ENCODE data around the gene HOXD8. TPM values are rescaled to one million over a fixed set of nuclear protein-coding genes. Genes with fewer than 3 reads are reported as not detected.

Gene HOXD8
- polyA plus RNA-seq, 4 donors: 0.89 to 7.3 (median 3.6) TPM

DNA sequence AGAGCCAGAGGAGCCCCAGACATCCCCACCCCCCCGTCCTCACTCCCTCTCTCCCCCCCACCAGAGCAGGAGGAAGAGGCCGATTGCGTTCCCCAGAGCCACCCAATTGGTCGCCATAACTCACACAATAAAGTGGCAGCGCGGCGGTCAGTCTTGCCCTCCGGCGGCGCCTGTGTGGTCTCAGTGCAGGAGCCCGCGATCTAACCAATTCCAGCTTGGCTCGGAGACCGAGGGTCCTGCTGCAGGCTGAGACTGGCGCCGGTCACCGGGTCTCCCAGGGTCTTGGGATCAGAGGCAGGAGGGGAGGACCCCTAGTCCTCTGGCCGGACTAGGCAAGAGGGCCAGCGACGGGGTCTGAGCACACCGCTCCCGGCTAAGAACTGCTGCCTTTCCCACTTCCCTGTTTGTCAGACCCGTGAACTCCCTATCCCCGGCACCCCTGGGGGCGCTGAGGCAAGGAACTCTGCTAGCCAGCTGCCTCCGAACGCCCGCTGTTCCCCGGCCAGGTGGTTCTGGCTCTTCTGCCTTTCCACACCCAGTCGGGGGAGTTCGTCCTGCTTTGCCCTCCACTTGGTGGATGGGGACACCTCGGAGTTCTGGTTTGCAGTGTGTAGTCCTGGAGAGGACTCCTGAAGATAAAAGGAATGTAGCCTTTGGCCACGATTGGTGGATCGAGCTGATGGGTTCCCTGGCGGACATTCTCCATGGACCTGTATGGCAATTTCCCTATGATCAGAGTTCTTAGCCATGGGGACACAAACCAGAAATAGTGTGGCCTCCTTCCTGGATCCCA lies 30.9 kb upstream of the HOXD8 start:
- Histone ChIP-seq H3K4me3 (ENCODE audit: low read depth in 1 of 3, low read length in 3 of 3) (no peak overlapping the region), H3K36me3 (ENCODE audit: control insufficient read depth in 3 of 3, insufficient read depth in 2 of 3, low read depth in 1 of 3, low read length in 3 of 3) (no peaks in the 10 kb centered on the region), H3K27me3 (ENCODE audit: control insufficient read depth in 3 of 3, insufficient read depth in 3 of 3, low read length in 3 of 3) (peaks cover 12 to 100% (median 79%) of the 10 kb centered on the region in 3 donors), H3K27ac (ENCODE audit: low read depth in 1 of 3, low read length in 2 of 3) (no peak overlapping the region), H3K4me1 (ENCODE audit: control insufficient read depth in 3 of 3, insufficient read depth in 2 of 3, low read depth in 1 of 3, low read length in 2 of 3) (peaks cover 0 to 9% (median 3%) of the 10 kb centered on the region in 3 donors), H3K9me3 (ENCODE audit: control insufficient read depth in 2 of 2, insufficient read depth in 1 of 2, low read depth in 1 of 2, low read length in 1 of 2) (peaks cover 0 to 2% of the 10 kb centered on the region in 2 donors)
- 5 to 9% (median 6%) methylated on average over 35 of the region's 35 CpGs for WGBS, 3 donors
- FAIRE-seq (no peak), DNase-seq (no peak)

DNA sequence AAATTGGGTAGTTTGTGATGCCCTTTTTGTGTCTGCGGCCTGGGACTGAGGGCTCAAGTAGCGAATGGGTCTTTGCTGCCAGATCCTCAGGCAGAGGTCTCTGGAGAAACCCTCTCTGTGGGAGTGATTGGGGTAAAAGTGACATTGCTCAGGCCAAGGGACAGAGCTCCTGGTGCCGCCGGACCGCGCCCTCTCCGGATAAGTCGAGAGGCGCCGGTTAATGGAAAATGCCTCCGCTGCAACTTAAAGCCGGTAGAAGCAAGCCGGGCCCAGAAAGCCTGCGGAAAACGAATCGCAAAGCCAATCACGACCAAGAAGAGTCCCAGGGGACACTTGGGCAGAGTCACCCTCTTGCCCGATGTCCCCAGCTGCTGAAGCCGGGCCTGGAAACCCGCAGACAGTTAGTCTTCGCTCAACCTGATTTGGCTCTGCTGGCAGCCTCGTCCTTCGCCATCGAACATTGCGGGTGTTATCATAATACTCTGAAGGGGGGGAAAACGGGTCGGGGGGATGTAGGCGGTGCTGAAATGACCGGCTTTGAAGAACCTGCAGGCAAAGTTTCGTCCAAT lies 30.3 kb upstream of the HOXD8 start:
- H3K27ac ChIP-seq (ENCODE audit: low read depth in 1 of 3, low read length in 2 of 3): no peak overlapping the region
- peaks cover 0 to 9% (median 3%) of the 10 kb centered on the region in 3 donors for H3K4me1 ChIP-seq (ENCODE audit: control insufficient read depth in 3 of 3, insufficient read depth in 2 of 3, low read depth in 1 of 3, low read length in 2 of 3)
- FAIRE-seq (no peak), DNase-seq (no peak)
- 9 to 21% (median 15%) methylated on average over 30 of the region's 30 CpGs for WGBS, 3 donors
- no peak overlapping the region for H3K4me3 ChIP-seq (ENCODE audit: low read depth in 1 of 3, low read length in 3 of 3)
- H3K36me3 ChIP-seq (ENCODE audit: control insufficient read depth in 3 of 3, insufficient read depth in 2 of 3, low read depth in 1 of 3, low read length in 3 of 3): no peaks in the 10 kb centered on the region
- H3K27me3 ChIP-seq (ENCODE audit: control insufficient read depth in 3 of 3, insufficient read depth in 3 of 3, low read length in 3 of 3): peaks cover 12 to 100% (median 81%) of the 10 kb centered on the region in 3 donors
- peaks cover 0 to 2% of the 10 kb centered on the region in 2 donors for H3K9me3 ChIP-seq (ENCODE audit: control insufficient read depth in 2 of 2, insufficient read depth in 1 of 2, low read depth in 1 of 2, low read length in 1 of 2)

DNA sequence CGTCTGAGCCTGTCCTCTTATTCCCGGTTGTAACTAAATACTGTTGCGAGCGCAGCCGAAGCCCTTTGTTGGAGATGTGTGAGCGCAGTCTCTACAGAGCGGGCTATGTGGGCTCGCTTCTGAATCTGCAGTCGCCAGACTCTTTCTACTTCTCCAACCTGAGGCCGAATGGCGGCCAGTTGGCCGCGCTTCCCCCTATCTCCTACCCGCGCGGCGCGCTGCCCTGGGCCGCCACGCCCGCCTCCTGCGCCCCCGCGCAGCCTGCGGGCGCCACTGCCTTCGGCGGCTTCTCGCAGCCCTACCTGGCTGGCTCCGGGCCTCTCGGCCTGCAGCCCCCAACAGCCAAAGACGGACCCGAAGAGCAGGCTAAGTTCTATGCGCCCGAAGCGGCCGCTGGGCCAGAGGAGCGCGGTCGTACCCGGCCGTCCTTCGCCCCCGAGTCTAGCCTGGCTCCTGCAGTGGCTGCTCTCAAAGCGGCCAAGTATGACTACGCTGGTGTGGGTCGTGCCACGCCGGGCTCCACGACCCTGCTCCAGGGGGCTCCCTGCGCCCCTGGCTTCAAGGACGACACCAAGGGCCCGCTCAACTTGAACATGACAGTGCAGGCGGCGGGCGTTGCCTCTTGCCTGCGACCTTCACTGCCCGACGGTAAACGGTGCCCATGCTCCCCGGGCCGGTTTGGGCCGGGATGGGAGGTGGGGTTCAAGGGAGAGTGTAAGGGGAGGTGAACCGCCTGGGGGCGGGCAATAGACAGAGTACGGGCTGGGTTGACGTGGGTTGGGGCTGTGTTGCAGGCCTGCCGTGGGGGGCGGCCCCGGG lies 29.6 kb upstream of the HOXD8 start, which contains the start of gene HOXD12:
HOXD12 (plus strand) TSS at position 68 of the 819 bp plus-strand sequence; CDS start at position 75, 7 bp downstream.
- Histone ChIP-seq H3K27me3 (ENCODE audit: control insufficient read depth in 3 of 3, insufficient read depth in 3 of 3, low read length in 3 of 3) (peaks cover 8 to 100% (median 84%) of the 10 kb centered on the region in 3 donors), H3K9me3 (ENCODE audit: control insufficient read depth in 2 of 2, insufficient read depth in 1 of 2, low read depth in 1 of 2, low read length in 1 of 2) (peaks cover 0 to 5% of the 10 kb centered on the region in 2 donors), H3K4me3 (ENCODE audit: low read depth in 1 of 3, low read length in 3 of 3) (no peak within 1 kb of the TSS), H3K27ac (ENCODE audit: low read depth in 1 of 3, low read length in 2 of 3) (no peak within 1 kb of the TSS), H3K36me3 (ENCODE audit: control insufficient read depth in 3 of 3, insufficient read depth in 2 of 3, low read depth in 1 of 3, low read length in 3 of 3) (no peaks in the 10 kb centered on the region), H3K4me1 (ENCODE audit: control insufficient read depth in 3 of 3, insufficient read depth in 2 of 3, low read depth in 1 of 3, low read length in 2 of 3) (peaks cover 0 to 9% (median 3%) of the 10 kb centered on the region in 3 donors)
- WGBS, 3 donors: 7 to 14% (median 13%) methylated on average over 69 to 70 of the region's 70 CpGs
- FAIRE-seq (no peak), DNase-seq (no peak)

DNA sequence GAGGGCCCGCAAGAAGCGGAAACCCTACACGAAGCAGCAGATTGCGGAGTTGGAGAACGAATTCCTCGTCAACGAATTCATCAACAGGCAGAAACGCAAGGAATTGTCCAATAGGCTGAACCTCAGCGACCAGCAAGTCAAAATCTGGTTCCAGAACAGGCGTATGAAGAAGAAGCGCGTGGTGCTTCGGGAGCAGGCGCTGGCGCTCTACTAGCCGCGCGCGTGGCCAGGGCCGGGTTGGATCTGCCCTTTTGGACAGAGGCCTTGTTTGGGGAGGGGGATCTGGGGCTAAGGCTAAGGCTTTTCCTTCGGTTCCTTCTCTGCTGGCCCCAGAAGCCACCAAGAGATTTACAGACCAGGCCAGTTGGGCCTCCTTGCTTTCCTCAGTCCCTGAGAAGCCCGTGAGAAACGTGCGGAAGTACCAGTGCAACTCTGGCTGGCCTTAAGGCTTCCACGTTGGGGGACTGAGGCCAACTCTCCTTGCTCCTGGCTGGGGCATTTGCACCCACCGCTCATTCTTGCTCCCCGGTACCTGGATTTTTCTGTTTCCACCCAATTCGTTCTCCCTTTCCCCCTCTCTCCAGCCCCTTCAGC lies 28.9 kb upstream of the HOXD8 start:
- H3K9me3 ChIP-seq (ENCODE audit: control insufficient read depth in 2 of 2, insufficient read depth in 1 of 2, low read depth in 1 of 2, low read length in 1 of 2): peaks cover 0 to 6% of the 10 kb centered on the region in 2 donors
- H3K27ac ChIP-seq (ENCODE audit: low read depth in 1 of 3, low read length in 2 of 3): no peak overlapping the region
- FAIRE-seq: no peak
- DNase-seq: no peak
- WGBS, 3 donors: 10 to 28% (median 19%) methylated on average over 28 of the region's 28 CpGs
- no peaks in the 10 kb centered on the region for H3K36me3 ChIP-seq (ENCODE audit: control insufficient read depth in 3 of 3, insufficient read depth in 2 of 3, low read depth in 1 of 3, low read length in 3 of 3)
- H3K27me3 ChIP-seq (ENCODE audit: control insufficient read depth in 3 of 3, insufficient read depth in 3 of 3, low read length in 3 of 3): peaks cover 8 to 100% (median 86%) of the 10 kb centered on the region in 3 donors
- H3K4me1 ChIP-seq (ENCODE audit: control insufficient read depth in 3 of 3, insufficient read depth in 2 of 3, low read depth in 1 of 3, low read length in 2 of 3): peaks cover 0 to 9% (median 3%) of the 10 kb centered on the region in 3 donors
- no peak overlapping the region for H3K4me3 ChIP-seq (ENCODE audit: low read depth in 1 of 3, low read length in 3 of 3)

DNA sequence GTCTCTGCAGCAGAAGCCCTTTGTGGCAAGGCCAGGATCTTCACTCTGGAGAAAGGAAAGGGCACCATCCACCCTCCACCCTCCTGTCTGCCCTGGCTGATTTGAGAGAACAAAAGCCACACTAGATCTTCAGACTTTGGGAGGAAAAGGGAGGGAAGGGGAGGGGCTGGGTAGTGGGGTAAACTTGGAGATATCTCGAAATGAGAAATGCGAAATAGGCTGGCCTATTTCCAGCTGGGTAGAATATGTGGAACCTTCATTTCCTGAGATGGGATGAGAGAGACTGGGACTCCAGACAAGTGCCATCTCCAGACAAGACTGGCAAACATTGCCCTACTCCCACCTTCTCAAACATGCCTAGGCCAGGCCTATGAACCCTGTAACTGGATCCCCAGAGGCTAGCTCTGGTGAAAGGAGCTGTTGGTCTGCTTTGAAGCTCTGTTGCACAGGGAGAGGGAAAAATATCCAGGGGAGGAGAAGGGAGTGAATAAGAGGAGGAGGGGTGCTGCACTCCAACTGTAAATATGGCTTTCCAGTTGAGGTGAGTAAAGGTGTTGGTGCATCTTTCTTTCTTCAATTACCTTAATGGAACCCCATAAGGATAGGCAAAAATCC lies 28.2 kb upstream of the HOXD8 start:
- 10 to 22% (median 16%) methylated on average over 2 of the region's 2 CpGs for WGBS, 3 donors
- no peak for FAIRE-seq
- H3K36me3 ChIP-seq (ENCODE audit: control insufficient read depth in 3 of 3, insufficient read depth in 2 of 3, low read depth in 1 of 3, low read length in 3 of 3): no peaks in the 10 kb centered on the region
- no peak overlapping the region for H3K4me3 ChIP-seq (ENCODE audit: low read depth in 1 of 3, low read length in 3 of 3)
- DNase-seq: no peak
- no peak overlapping the region for H3K27ac ChIP-seq (ENCODE audit: low read depth in 1 of 3, low read length in 2 of 3)
- peaks cover 0 to 6% of the 10 kb centered on the region in 2 donors for H3K9me3 ChIP-seq (ENCODE audit: control insufficient read depth in 2 of 2, insufficient read depth in 1 of 2, low read depth in 1 of 2, low read length in 1 of 2)
- peaks cover 0 to 9% (median 3%) of the 10 kb centered on the region in 3 donors for H3K4me1 ChIP-seq (ENCODE audit: control insufficient read depth in 3 of 3, insufficient read depth in 2 of 3, low read depth in 1 of 3, low read length in 2 of 3)
- peaks cover 8 to 100% (median 89%) of the 10 kb centered on the region in 3 donors for H3K27me3 ChIP-seq (ENCODE audit: control insufficient read depth in 3 of 3, insufficient read depth in 3 of 3, low read length in 3 of 3)

DNA sequence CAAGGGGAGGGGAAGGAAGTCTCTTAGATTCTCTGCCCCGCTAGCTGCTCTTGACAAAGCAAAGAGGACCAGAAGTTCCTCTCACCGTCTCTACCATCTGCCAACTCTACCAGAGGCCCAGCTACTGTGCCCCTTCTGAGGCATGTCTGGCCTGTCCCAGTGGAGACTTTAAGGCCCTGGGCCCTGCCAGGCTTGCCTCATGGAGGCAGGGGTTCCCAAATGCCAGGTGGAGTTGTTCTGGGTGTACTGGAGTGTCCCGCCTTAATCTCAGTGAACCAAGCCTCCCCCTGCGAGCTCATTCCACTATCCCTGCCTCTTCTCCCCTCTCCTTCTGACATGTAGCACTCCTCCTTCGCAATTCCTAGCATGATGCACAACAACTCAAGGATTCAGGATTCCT lies 27.7 kb upstream of the HOXD8 start:
- FAIRE-seq: no peak
- 22 to 33% (median 28%) methylated on average over 5 of the region's 5 CpGs for WGBS, 3 donors
- no peak overlapping the region for H3K4me3 ChIP-seq (ENCODE audit: low read depth in 1 of 3, low read length in 3 of 3)
- H3K27ac ChIP-seq (ENCODE audit: low read depth in 1 of 3, low read length in 2 of 3): no peak overlapping the region
- H3K4me1 ChIP-seq (ENCODE audit: control insufficient read depth in 3 of 3, insufficient read depth in 2 of 3, low read depth in 1 of 3, low read length in 2 of 3): peaks cover 0 to 7% (median 3%) of the 10 kb centered on the region in 3 donors
- peaks cover 8 to 99% (median 85%) of the 10 kb centered on the region in 3 donors for H3K27me3 ChIP-seq (ENCODE audit: control insufficient read depth in 3 of 3, insufficient read depth in 3 of 3, low read length in 3 of 3)
- no peak for DNase-seq
- no peaks in the 10 kb centered on the region for H3K36me3 ChIP-seq (ENCODE audit: control insufficient read depth in 3 of 3, insufficient read depth in 2 of 3, low read depth in 1 of 3, low read length in 3 of 3)
- H3K9me3 ChIP-seq (ENCODE audit: control insufficient read depth in 2 of 2, insufficient read depth in 1 of 2, low read depth in 1 of 2, low read length in 1 of 2): peaks cover 0 to 6% of the 10 kb centered on the region in 2 donors

DNA sequence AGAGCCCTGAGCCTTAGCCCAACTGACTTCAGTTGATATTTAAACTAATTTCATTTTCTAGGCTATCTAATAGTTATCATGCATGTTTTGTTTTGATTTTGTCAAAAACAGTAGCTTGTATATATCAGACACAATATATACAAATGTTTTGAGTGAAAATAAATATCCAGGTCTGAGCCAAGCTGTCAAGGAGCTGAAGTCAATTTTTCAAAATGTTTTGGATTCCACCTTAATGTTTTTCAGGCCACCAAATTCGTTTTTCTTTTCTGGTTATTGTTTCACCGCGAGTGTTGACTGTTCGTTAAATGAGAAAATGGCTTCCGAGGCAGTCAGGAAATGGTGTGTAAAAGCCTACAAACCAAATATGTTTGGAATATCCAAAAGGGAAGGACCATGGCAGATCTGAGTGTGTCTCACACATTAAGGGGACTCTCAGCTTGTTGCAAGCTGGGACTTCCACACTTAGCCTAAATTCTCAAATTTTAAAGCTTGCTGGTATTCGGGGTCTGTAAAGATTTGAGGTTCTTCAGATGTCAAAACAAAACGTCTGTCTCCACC lies 27.1 kb upstream of the HOXD8 start:
- DNase-seq (no peak), FAIRE-seq (no peak)
- H3K36me3 ChIP-seq (ENCODE audit: control insufficient read depth in 3 of 3, insufficient read depth in 2 of 3, low read depth in 1 of 3, low read length in 3 of 3): no peaks in the 10 kb centered on the region
- no peak overlapping the region for H3K27ac ChIP-seq (ENCODE audit: low read depth in 1 of 3, low read length in 2 of 3)
- peaks cover 0 to 6% of the 10 kb centered on the region in 2 donors for H3K9me3 ChIP-seq (ENCODE audit: control insufficient read depth in 2 of 2, insufficient read depth in 1 of 2, low read depth in 1 of 2, low read length in 1 of 2)
- WGBS, 3 donors: 15 to 17% (median 16%) methylated on average over 7 of the region's 7 CpGs
- H3K4me1 ChIP-seq (ENCODE audit: control insufficient read depth in 3 of 3, insufficient read depth in 2 of 3, low read depth in 1 of 3, low read length in 2 of 3): peaks cover 0 to 1% (median 0%) of the 10 kb centered on the region in 3 donors
- H3K4me3 ChIP-seq (ENCODE audit: low read depth in 1 of 3, low read length in 3 of 3): no peak overlapping the region
- peaks cover 12 to 98% (median 85%) of the 10 kb centered on the region in 3 donors for H3K27me3 ChIP-seq (ENCODE audit: control insufficient read depth in 3 of 3, insufficient read depth in 3 of 3, low read length in 3 of 3)

Data from small intestine (tissue), 7 donors.